Pancreas (tissue), 10 donors: ENCODE results near the gene IFNA8. TPM values are rescaled to one million over a fixed set of nuclear protein-coding genes. Genes with fewer than 3 reads are reported as not detected.

Source experiments
- ATAC-seq, 4 donors: fragments of 200-7000 bp; cut with Tn5 transposase; one replicate each; pipeline versions ENCODE4 v1.8.0 to v1.9.1; 2020; ENCODE audit warnings: mild to moderate bottlenecking in 4 of 4, moderate library complexity in 4 of 4
- DNase-seq, 6 donors: peaks; one replicate each; pipeline ENCODE4 v3.0.0-alpha.2; 2020
- FAIRE-seq: peaks from 2 replicates; lab custom pipeline; 2012; peaks lifted over from hg19 to GRCh38; lab: Jason Lieb, UNC
- H3K27ac ChIP-seq, 4 donors: fragments of 200-600 bp; sonication (generic); 1 replicate in 3 of 4; 2 replicates in 1 of 4; pipeline versions ENCODE4 v1.5.0 to v1.8.0; 2020
- H3K27me3 ChIP-seq, 4 donors: fragments of 200-600 bp; one replicate each; pipeline ENCODE4 v1.8.0; 2021
- H3K36me3 ChIP-seq, 3 donors: fragments of 200-600 bp; sonication (generic) in 1 of 3; one replicate each; pipeline versions ENCODE4 v1.5.0 to v1.8.0; 2020 to 2021
- H3K4me1 ChIP-seq, 3 donors: fragments of 200-600 bp; one replicate each; pipeline ENCODE4 v1.8.0; 2021
- H3K4me3 ChIP-seq, 4 donors: fragments of 200-600 bp; sonication (generic) in 2 of 4; one replicate each; pipeline versions ENCODE4 v1.5.0 to v1.8.0; 2020 to 2021
- H3K9me3 ChIP-seq, 4 donors: fragments of 200-600 bp; one replicate each; pipeline ENCODE4 v1.8.0; 2021
- WGBS, 2 donors: extraction: QIAGEN DNeasy Blood & Tissue Kit; methylation state at CpG; one replicate each; pipeline ENCODE4 v1.1.7; 2013; 5-methylcytosine and 5-hydroxymethylcytosine counted together
- intact Hi-C, 3 donors: fragments of 100-400 bp; cut with DNase I; formaldehyde crosslinking; loops; one replicate each; pipeline versions ENCODE4 v1.11.1 to v1.14.2; 2022
- polyA plus RNA-seq, 2 donors: library from polyadenylated mRNA; stranded (reverse); fragments of 200-250 nt; gene quantifications; one replicate each; pipeline ENCODE4 v1.2.3, GENCODE V29; 2013
- total RNA-seq, 6 donors: library from RNA; stranded (reverse); fragmentation: NEBNext Ultra II Directional in 4 of 6; extraction: Animal tissue kit (Norgen Biotek cat#: 25700) in 4 of 6; gene quantifications; one replicate each; pipeline versions ENCODE4 v1.2.1 to v1.2.4, GENCODE V29; 2021 to 2023
- TF ChIP-seq, protein P1 (sequence below), 4 donors: fragments of 200-600 bp; sonication (generic) in 3 of 4; IDR thresholded peaks; one replicate each; pipeline versions ENCODE4 v1.5.0 to v1.8.0; 2021; ENCODE audit warnings: antibody characterized with exemption in 4 of 4
- donor health status: healthy with polysubstance abuse.
- donor health status: DM: no; HTN: no; CAD: no; lungs with moderate emphysema.
- donor health status: DM: no; HTN: no; CAD: no.
- donor health status: control.
- donor health status: control.
- donor health status: Bipolar disorder and iron deficiency.
- donor health status: DM: yes; HTN: yes; CAD: no.
- donor health status: DM: no; HTN: no; CAD: no.
- donor health status: DM: no; HTN: no; CAD: no.
- donor health status: DM: yes; HTN: yes; CAD: no.

The IFNA8 gene
- total and polyA plus RNA-seq, 8 donors: not detected

DNA sequence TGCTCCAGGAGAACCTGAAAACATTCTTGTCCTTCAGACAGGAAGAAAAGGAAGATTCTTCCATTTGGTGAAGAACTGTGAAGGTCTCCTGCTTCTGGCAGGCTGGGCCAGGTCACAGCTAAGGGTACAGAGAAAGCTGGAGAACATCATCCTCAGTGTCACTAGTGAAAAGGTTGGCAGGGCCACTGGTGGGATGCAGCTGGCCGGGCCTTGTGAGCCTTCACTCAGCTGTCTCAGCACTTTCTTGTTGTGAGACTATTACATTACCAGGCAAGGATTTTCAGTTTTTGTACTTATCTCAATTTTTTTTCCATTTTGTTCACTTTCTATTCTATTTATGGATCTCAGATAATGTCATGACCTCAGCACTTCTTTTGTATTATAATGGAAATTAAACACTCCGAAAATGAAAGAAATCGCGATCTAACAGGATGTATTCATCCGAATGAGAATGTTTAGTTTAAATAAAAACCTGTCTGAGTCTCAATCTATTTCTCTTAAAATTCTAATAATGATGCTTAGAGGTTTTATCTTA lies 9.9 kb upstream of the IFNA8 start:
- no peaks in the 10 kb centered on the region for H3K4me1 ChIP-seq
- H3K4me3 ChIP-seq: no peak overlapping the region
- FAIRE-seq (no peak), ATAC-seq (no peak), DNase-seq (no peak)
- H3K27me3 ChIP-seq: peaks cover 0 to 61% (median 3%) of the 10 kb centered on the region in 4 donors
- H3K9me3 ChIP-seq: no peaks in the 10 kb centered on the region
- TF ChIP-seq, protein P1, sequence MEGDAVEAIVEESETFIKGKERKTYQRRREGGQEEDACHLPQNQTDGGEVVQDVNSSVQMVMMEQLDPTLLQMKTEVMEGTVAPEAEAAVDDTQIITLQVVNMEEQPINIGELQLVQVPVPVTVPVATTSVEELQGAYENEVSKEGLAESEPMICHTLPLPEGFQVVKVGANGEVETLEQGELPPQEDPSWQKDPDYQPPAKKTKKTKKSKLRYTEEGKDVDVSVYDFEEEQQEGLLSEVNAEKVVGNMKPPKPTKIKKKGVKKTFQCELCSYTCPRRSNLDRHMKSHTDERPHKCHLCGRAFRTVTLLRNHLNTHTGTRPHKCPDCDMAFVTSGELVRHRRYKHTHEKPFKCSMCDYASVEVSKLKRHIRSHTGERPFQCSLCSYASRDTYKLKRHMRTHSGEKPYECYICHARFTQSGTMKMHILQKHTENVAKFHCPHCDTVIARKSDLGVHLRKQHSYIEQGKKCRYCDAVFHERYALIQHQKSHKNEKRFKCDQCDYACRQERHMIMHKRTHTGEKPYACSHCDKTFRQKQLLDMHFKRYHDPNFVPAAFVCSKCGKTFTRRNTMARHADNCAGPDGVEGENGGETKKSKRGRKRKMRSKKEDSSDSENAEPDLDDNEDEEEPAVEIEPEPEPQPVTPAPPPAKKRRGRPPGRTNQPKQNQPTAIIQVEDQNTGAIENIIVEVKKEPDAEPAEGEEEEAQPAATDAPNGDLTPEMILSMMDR (IDR thresholded peaks at IDR 0.05): no peak
- 77 to 85% methylated on average over 5 of the region's 5 CpGs for WGBS, 2 donors
- intact Hi-C loops: loop anchor here in 2 of 3 donors (10.0 kb wide), 2 partner anchors 74 to 176 kb away; no protein-coding TSS in a partner anchor
- no peak overlapping the region for H3K27ac ChIP-seq
- H3K36me3 ChIP-seq: no peaks in the 10 kb centered on the region

DNA sequence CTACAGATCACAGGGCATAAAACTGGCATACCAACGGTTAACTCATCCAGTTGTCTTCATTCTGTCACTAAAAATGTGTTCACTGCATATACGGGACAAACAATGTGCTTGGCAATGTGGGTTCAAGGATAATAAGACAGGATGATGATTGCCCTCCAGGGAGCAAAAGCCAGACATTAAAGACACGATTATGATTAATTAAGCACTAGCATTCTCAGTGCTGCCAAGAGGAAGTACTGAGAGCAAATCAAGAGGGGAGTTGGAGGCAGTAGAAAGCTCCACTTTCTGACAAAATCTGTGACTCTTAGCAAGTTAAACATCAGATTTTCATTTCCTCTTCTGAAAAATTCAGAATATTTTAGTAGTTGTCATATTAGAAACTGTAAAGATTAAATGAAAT lies 9.0 kb upstream of the IFNA8 start:
- TF ChIP-seq, protein P1 (IDR thresholded peaks at IDR 0.05): no peak
- no peak for DNase-seq

GRCh38 chr9:21402386-21403251 lies 6.3 kb upstream of the IFNA8 start:
- H3K9me3 ChIP-seq: no peaks in the 10 kb centered on the region
- intact Hi-C loops: no loop called here
- H3K36me3 ChIP-seq: no peaks in the 10 kb centered on the region
- H3K27me3 ChIP-seq: peaks cover 0 to 43% (median 3%) of the 10 kb centered on the region in 4 donors
- FAIRE-seq: no peak
- H3K4me1 ChIP-seq: no peaks in the 10 kb centered on the region
- DNase-seq: peak in 2 of 6 donors; percentile 27 to 58
- TF ChIP-seq, protein P1 (IDR thresholded peaks at IDR 0.05): no peak
- peak overlapping the region in 1 of 4 donors; percentile 21 for H3K4me3 ChIP-seq
- ATAC-seq: peak in 3 of 4 donors; percentile 32 to 43 (median 32)
- no peak overlapping the region for H3K27ac ChIP-seq
- 4% methylated on average over 53 of the region's 53 CpGs for WGBS, 2 donors

More for the DNA sequence above, 9.0 kb upstream of the IFNA8 start:
- intact Hi-C loops: loop anchor here in 2 of 3 donors (10.0 kb wide), 2 partner anchors 75 to 175 kb away; no protein-coding TSS in a partner anchor
- peaks cover 0 to 58% (median 3%) of the 10 kb centered on the region in 4 donors for H3K27me3 ChIP-seq
- no peaks in the 10 kb centered on the region for H3K9me3 ChIP-seq
- no peak for ATAC-seq
- no peak overlapping the region for H3K27ac ChIP-seq
- WGBS, 2 donors: 14 to 19% methylated on average over 3 of the region's 3 CpGs
- no peak for FAIRE-seq
- no peak overlapping the region for H3K4me3 ChIP-seq
- no peaks in the 10 kb centered on the region for H3K4me1 ChIP-seq
- no peaks in the 10 kb centered on the region for H3K36me3 ChIP-seq

DNA sequence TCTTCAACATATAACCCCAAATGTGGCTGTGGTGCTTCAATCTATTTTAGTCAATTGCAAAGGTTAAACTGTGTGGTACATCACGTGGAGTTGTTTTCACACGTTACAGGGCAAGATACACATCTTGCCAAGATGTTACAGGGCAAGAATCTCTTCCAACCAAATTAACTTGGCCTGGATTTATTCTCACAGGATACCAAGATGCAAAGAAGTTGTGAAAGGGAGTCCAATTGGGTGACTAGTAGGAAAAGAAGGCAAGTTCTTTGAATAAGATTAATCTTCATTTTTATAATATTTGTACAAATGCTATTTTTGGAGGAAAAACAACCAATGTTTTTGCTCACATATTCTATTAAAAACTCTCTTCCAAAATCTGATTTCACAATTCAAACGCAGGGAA lies 4.8 kb upstream of the IFNA8 start:
- Histone ChIP-seq H3K4me3 (no peak overlapping the region), H3K9me3 (no peaks in the 10 kb centered on the region), H3K27me3 (peaks cover 0 to 35% (median 3%) of the 10 kb centered on the region in 4 donors), H3K36me3 (no peaks in the 10 kb centered on the region), H3K4me1 (no peaks in the 10 kb centered on the region), H3K27ac (no peak overlapping the region)
- ATAC-seq: no peak
- DNase-seq: no peak
- TF ChIP-seq, protein P1 (IDR thresholded peaks at IDR 0.05): no peak
- no peak for FAIRE-seq
- intact Hi-C loops: no loop called here
- 55 to 61% methylated on average over 3 of the region's 3 CpGs for WGBS, 2 donors
